Astrocyte of the hippocampus (primary cell): ENCODE measurements around the gene TNP2.

Source experiments
- DNase-seq: peaks from one replicate; pipeline ENCODE4 v3.0.0; 2011; ENCODE audit warnings: low read depth, low spot score

TNP2 gene

DNA sequence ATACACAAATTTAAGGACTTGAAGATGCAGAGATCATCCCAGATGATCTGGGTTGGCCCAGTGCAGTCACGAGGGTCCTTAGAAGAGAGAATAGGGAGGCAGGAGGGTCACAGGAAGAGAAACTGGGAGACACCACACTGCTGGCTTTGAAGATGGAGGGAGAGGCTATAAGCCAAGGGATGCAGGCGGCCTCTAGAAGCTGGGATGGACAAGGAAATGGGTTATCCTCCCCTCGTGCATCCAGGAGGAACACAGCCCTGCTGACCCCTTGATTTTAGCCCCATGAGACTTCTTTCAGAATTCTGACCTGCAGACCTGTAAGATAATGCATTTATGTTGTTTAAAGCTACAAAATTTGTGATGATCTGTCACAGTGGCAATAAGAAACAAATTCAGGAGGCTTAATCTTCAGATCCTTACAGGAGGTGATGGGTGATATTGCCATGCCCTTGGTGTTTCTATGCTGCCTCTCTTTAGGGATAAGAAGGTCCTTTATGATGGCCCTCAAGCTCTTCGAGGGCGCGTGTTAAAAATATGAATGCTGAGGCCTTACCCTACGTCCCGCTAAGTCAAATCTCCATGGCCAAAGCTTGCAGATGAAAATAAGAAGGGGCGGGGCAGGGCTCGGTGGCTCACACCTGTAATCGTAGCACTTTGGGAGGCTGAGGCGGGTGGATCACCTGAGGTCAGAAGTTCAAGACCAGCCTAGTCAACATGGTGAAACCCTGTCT lies 8.6 kb upstream of the TNP2 start:
- no peak for DNase-seq

DNA sequence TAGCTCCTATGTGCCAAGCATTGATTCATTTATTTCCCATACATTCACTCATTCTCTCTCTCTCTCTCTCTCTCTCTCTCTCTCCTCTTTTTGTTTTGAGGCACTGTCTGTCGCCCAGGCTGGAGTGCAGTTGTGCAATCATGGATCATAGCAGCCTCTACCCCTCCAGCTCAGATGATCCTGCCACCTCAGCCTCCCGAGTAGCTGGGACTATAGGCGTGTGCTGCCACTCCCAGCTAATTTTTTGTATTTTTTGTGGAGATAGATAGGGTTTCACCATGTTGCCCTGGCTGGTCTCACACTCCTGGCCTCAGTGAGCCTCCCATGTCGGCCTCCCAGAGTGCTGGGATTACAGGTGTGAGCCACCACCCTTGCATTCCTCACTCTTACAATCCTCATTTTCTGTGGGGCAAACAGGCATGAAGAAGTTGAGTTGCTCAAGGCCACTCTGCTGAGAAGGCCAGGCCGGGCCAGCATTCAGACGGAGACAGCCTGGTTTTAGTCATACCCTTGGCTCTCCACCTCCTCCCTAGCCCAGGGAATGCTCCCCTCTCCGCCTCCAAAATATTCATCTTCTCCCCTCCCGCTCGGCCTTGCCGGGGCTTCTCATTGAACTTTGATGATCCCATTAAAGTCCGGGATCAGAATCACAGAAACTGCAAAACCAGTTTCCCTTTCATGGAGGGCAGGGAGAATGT lies 7.9 kb upstream of the TNP2 start:
- no peak for DNase-seq

DNA sequence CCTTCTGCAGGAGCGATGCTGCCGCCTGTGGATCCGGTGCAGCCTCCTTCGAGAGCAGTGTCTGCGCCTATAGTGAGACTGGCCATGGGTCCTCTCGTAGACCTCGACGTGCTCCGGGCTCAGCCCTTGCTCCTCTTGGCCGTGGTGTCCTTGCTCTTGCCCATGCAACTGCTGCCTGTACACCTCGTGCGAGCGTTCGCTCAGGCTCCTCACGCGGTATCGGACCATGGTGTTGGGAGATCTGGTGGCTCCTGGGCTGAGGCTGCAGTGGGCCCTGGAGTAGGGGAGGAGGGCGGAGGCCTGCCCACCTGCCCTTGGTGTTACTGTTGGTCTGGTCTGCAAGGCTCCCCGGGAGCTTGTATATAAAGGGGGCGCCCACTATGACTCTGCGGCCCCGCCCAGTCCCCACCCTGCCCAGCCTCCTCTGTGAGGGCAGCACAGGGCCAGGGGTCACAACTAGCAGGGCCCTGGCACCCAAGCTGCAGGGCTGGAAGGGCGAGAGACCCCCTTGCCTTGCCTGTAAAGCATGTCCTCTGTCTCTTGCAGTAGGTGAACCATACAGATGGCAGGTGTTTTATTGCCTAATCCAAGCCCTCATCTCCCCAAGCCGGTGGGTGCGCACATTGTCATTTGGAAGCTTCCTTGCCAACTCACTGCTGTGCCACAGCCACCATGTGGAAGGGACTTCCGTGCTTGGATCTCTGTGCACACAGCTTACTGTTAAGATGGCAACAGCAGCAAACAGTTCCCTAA lies 7.2 kb upstream of the TNP2 start, which contains the start of gene PRM2:
Gene PRM2, minus strand, starts transcription at position 338 of the 753 bp plus-strand sequence. Its CDS starts 110 bp downstream, at position 228.
- no peak for DNase-seq

DNA sequence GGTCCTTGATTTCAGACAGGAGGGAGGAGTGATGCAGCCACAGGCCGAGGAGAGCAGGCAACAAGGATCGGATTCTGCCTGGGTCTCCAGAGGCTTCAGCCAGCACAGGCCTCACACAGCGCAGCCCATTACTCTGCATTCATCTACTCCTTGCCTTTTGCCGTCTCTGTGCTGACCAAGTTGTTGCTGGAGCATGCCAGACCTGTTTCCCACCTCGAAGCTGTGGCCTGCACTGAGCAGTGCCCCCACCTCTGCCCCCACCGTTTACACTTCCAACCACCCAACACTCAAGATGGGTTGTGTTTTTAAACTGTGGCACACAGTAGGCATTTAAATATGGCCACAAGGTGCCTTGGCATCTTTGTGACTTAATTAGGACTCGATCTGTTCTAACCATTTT lies 5.8 kb upstream of the TNP2 start:
- DNase-seq, result no peak

DNA sequence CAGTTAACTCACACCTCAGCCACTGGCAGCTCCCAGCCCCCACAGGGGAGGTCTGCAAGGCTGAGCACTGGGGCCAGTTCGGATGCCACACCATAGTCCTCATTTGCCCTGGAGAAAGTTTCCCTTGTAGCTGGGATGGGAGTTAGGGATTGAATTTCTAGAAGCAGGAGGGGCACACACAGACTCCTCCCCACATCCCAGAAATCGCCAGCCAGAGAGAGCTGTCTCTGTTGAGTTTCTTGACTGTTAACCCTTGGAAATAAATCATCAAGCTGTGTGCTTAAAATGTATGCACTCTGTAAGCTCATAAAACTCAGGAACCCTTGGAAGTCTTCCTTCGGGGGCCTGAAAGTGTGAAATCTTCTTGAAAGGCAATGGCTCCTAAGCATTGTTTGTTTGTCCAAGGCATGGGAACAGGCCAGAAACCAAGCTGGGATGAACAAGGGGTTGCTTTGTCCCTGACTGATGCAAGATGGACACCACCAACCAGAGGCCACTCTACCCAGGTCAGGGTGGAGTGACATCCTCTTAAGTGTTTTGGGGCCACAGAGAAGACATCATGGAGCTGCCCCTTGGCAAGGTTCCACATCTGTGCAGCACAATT lies 4.7 kb upstream of the TNP2 start:
- no peak for DNase-seq

DNA sequence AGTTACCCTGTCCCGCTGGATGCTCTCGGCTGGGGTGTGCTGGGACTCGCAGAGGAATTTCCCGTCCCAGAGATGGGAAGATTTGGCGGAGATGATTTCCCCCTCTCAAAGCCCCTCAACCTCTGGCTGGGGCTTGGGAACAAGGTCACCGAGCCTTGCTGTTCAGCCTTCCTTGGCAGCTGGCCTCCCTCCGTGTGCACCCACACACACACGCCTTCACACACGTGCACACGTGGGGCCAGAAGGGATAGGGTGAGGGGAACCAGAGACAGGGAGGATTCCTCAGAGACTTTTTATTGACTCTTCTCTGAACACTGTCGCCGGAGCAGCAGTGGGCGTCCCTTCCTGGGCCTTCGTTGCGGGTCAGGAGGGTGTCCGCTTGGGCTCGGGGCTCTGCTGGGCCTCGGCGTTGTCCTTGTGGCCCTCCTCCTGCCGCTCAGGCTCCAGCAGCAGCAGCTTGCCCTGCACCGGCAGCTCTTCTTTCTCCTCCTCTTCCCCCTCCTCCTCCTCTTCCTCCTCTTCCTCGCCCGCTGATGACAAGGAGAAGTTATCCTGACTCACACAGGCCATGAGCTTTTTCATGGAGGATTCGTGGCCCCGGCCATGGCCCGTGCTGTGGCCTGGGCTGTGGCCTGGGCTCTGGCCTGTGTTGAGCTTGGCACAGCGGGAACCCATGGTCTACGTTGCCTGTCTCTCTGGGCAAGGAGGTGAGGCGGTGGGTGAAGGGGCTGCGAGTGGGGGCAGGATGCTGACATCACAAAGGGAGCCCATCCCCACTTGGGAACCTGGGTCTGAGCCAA lies 4.0 kb upstream of the TNP2 start, which contains the start of gene PRM3:
Gene PRM3, minus strand, starts transcription at position 709 of the 800 bp plus-strand sequence. Its CDS starts 34 bp downstream, at position 675.
- DNase-seq, result no peak

DNA sequence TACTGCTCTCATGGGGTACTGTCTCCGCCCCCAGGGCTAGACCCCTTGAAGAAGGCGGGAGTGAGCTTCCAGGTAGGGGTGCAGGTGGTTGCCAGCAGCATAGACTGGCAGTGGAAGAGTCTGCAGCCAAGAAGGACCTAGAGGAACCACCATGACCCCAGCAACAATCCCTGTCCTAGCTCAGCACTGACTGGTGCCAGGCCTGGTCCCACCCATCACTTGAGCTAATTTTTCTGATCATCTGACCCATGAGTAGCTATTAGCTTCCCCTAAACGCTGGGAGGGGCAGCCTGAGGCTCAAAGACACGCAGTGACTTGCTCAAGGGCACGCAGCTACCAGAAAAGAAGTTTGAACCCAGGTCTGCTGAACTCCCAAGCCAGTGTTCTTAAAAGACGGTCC lies 3.4 kb upstream of the TNP2 start:
- DNase-seq, result no peak

DNA sequence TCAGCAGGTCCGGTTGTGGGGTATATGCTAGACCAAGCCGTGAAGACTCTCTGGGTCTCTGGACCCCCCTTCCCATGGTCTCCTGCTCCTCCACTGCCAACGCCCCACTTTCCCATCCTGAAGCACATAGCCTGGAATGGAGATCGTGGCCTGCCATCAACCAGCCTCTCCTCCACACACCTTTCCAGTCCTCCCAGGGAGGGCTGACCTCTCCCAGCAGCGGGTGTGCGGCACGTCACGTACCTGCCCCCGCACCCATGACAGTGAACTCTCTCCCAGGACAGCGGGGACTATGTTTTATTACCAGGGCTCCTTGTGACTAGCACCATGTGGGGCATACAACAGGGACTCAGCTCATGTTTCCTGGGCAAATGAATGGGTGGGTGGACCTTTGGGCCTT lies 2.5 kb upstream of the TNP2 start:
- no peak for DNase-seq

DNA sequence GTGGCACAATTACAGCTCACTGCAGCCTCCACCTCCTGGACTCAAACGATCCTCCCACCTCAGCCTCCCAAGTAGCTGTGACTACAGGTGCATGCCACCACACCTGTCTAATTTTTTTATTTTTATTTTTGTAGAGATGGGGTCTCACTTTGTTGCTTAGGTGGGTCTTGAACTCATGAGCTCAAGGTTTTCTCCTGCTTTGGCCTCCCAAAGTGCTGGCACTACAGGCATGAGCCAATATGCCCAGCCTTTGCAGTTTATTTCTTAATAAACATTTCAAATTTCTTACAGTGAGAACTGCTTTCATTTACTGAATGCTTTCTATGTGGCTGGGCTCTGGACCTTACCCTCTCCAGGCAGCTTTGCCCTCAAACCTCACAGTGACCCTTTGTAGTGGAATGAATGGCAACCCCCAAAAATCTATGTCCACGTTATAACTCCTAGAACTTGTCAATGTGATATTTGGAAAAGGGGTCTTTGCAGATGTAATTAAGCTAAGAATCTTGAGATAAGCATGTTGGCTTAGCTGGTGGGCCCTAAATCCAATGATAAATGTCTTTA lies 1.6 kb upstream of the TNP2 start:
- no peak for DNase-seq

DNA sequence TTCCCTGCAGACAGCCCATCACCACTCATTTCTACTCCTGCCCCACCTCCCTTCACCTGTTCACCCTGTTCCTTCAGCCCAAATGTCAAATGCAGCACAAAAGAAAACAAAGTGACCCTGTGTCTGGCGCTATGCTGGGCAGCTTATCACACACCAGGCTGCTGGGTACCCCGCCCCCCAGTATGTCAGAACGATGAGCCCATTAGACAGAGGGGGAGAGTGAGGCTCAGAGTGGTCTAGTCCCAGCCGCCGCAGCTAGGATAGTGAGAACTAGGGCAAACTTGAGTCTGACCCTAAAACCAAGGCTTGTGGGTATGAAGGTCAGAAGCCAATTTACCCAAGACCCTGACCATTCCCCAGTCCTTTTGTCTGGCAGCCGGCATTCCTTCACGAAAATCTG lies 4.0 kb downstream of the TNP2 start:
- no peak for DNase-seq

DNA sequence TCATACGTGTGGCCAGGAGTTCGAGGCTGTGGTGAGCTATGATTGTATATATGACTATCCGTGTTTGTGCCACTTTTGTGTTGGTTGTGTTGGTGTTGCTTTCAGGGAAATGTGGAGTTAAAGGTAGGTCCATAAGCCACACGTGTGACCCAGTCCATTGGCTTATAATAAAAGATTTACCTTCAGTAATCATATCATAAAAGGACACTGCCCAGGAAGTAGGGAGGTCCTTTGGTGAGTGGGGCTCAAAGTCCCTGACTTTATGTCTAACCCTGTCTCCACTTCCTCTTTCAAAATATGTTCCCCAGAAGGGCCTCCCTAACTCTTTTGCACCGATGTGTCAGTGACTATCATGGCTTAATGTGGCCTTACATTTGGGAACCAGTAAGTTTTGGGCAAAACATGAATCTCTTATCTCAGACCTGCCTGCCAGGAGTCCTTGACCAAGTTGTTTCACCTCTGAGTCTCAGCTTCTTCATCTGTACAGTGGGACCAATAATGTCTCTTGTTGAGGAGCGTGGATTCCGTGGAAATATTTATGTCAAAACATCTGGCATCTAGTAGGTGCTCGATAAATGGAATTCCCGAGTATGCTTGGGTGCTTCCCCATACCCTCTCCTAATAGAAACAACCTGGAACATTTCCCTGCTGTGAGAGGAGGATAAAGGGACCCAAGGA lies 4.8 kb downstream of the TNP2 start:
- no peak for DNase-seq

DNA sequence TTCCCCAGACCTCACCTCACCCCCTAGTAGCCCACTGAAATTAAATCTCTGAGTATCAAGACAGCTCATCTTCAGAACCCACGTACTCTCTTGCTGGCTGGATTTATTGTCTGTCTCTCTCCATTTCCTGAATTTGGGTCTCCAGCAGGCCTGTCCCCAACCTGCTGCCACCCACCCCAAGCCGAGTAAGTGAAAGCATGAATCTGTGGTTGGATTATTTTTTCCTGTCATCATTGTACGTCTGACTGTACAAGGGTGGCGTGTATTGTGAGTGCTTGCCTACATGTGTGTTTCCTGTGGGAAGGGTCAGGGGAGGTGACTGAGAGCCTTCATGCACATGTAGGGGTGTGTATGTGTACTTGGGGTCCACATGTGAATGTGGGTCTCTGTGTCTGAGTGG lies 5.4 kb downstream of the TNP2 start:
- DNase-seq, result no peak

DNA sequence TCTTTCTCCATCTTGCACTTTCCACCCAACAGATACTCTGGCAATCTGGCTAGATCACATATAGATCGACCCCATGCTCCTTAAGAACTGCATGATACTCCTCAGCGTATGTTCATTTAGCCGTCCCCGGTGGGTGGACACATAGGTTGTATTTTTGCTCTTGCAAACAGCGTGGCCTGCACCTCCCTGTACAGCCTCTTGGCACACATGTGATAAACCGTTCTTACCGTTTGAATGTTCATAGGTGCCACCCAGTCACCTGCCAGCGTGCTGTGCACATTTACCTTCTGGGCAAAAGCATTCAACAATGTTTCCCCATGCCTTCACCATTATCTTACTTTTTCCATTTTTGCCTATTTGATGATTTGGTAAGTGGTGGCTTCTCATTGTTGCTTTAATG lies 6.2 kb downstream of the TNP2 start:
- DNase-seq, result no peak

DNA sequence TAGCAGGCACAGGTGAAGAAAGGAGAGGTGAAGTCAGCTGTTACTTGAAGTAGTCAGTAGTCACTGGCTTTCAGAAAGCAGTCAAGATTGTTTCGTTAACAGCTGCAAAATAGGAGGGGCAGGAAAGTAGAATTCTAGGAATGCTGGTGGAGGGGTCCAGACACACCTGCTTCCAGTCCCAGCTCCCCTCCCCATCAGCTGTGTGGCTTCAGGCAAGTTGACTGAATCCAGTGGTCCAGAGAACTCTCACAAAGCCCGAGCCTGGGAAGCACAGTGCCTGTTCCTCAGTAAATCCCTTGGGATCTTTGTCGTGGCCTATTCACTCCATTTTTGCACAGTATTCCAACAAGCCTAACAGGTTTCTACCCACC lies 8.5 kb downstream of the TNP2 start:
- DNase-seq, result no peak

DNA sequence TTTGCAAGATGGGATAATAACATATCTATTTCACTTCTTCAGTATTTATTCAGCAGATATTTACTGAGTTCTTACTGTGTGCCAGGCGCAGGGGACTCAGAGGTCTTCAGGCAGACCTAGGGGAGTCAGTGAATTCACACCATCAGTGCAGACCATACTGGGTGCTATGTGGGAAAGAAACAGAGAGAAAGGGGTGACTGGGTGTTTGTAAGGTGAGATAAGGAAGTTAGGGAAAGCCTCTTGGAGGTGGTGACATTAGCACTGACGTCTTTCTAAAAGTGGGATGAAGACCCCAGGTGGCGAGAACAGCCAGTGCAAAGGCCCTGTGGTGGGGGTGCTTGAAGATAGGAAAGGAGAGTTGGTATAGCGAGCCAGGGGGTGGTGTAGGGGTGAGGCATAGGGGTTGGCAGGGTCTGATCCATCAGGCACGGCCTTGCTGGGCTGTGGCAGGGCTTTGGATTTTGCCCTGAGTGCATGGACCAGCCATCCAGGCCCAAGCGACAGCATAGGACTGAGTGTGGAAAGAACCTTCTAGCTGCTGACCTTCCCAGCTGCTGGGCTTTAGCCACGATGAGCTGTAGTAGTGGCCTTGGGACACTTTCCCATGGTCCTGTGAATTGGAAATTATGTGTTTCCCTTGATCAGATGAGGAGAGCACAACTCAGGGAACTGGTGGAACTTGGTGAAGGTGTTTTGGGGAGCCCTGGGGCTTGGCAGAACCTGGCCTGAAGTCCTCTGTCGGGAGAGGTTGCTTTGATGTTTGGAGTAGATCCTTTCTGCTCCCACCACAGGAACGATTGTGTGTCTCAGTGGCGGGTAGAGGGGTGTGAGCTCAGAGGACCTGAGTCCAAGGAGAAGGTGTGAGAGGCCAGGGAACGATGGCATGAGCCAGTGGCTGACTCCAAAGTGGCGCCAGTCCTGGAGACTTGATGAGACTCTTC lies 9.2 kb downstream of the TNP2 start:
- DNase-seq, result no peak

DNA sequence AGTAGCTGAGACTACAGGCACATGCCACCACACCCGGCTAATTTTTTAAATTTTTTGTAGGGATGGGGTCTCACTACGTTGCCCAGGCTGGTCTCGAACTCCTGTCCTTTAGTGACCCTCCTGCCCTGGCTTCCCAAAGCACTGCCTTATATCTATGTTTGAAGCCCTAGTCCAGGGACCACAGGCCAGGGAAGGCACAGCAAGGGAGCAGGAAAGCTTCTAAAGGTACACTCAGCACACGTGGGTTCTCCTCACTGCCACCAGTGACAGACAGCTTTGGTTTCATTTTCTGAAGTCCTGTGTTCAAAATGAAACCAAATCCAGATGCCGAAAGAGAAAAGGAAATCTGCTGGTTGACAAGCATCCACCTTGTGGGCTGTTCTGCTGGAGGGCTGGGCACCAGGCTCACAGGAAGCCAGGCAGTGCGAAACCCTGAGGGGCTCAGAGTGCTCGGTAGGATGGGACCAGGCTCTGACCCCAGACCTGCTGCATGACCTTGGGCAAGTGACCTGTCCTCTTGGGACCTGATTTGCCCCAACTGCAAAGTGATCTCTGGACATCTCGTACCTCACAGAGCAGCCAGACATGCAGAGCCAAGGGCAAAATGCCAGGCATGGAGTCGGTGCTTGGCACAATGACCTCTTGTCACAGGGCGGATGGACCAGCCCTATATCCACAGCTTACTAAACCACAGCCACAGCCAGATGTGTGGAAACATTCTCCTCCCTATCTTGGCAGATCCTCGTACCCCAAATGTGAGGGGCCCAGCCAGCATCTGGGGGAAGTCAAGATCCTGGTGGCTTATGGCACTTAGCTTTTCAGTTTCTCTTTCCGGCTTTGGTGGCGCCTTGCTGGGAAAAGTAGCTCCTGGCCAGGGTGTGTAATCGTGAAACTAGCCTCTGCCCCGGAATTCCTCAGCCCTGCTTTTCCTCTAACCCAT lies 10.3 kb downstream of the TNP2 start:
- no peak for DNase-seq

DNA sequence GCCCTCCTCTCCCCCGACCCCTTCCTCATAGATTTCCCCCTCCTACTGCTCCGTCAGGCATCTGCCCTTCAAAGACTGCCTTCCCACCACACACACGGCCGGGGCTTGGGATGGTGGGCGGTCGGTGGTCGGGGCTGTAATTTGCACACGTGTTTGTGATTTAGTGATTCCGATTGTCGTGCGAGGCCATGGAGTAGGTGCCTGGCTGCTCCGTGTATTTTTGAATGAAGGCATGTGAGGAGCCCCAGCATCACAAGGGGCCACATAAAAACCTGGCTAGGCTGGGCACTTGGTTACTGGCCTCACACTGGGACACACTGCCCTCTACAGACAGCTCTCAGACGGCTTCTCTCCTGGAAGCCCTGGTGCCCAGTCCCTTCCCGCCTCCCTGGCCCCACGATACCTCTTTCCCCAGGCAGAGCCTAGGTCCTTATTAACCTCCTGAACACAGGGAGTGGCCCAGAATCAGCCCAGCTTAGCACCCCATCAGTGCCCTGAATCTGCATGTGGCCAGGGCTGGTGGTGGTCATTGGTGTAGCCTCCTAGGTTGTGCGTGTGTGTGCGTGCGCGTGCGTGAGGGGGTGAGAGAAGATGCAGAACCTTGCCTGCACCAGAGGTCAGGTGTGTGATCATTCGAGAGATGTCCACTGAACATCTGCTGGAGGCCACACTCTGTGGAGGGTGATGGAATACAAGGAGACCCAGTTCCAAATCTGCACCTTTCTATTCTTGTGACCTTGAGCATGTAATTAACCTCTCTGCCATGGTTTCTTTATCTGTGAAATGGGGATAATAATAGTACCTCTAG lies 11.8 kb downstream of the TNP2 start:
- DNase-seq, result peak; percentile 88
